ENCODE results near the gene KIF3B.
"Not testable (repeated sequence)": the region's sequence is repeated elsewhere in the genome, so short reads cannot be mapped to it uniquely, and the experiment has no call there.

The KIF3B gene

GRCh38 chr20:32278199-32278643, 770 bp downstream of the KIF3B start:
- TF ChIP-seq Cebpa-rat (IDR thresholded peaks at IDR 0.05) = no peak
- Histone ChIP-seq H3K9ac (peak overlapping the region; percentile 84), H3K9me3 (peaks cover 10% of the 10 kb centered on the region; the same call in 1 of the 2 replicates), H3K27me3 (no peaks in the 10 kb centered on the region), H3K4me1 (peaks cover 32% of the 10 kb centered on the region), H4K20me1 (no peaks in the 10 kb centered on the region), H3K27ac (peak overlapping the region; percentile 66; the same call in 1 of the 2 replicates), H3K36me3 (0 out of 2 replicates have a peak, but pooled peaks cover 8% of the 10 kb centered on the region), H3K4me2 (peak overlapping the region; percentile 87), H3K4me3 (peak overlapping the region; percentile 91)

GRCh38 chr20:32281711-32282110, 4.3 kb downstream of the KIF3B start:
- peaks cover 49% of the 10 kb centered on the region for H3K4me1 ChIP-seq
- H3K27ac ChIP-seq = no peak overlapping the region
- H4K20me1 ChIP-seq = no peaks in the 10 kb centered on the region
- no peak for TF ChIP-seq Cebpa-rat (IDR thresholded peaks at IDR 0.05)
- no peak overlapping the region for H3K4me3 ChIP-seq
- no peaks in the 10 kb centered on the region for H3K9me3 ChIP-seq
- no peaks in the 10 kb centered on the region for H3K27me3 ChIP-seq
- H3K9ac ChIP-seq = no peak overlapping the region
- 0 out of 2 replicates have a peak, but pooled peaks cover 8% of the 10 kb centered on the region for H3K36me3 ChIP-seq
- no peak overlapping the region for H3K4me2 ChIP-seq

- 0 out of 2 replicates have a peak, but pooled peaks cover 8% of the 10 kb centered on the region for H3K36me3 ChIP-seq
- no peak for TF ChIP-seq Cebpa-rat (IDR thresholded peaks at IDR 0.05)
These were observed 5.0 kb downstream of the KIF3B start for GRCh38 chr20:32282461-32282860.

GRCh38 chr20:32285082-32285620, 7.7 kb downstream of the KIF3B start:
- Histone ChIP-seq H3K9ac (no peak overlapping the region), H3K27ac (no peak overlapping the region), H3K4me2 (peak overlapping the region; percentile 57), H4K20me1 (no peaks in the 10 kb centered on the region), H3K27me3 (no peaks in the 10 kb centered on the region), H3K4me3 (no peak overlapping the region), H3K36me3 (peaks cover 14% of the 10 kb centered on the region; the same call in 1 of the 2 replicates), H3K9me3 (no peaks in the 10 kb centered on the region), H3K4me1 (peaks cover 33% of the 10 kb centered on the region)
- no peak for TF ChIP-seq Cebpa-rat (IDR thresholded peaks at IDR 0.05)

More at GRCh38 chr20:32282461-32282860, 5.0 kb downstream of the KIF3B start:
- Histone ChIP-seq H3K9me3 (no peaks in the 10 kb centered on the region), H3K4me1 (peaks cover 45% of the 10 kb centered on the region), H3K9ac (no peak overlapping the region; the same call in 1 of the 2 replicates), H3K27me3 (no peaks in the 10 kb centered on the region), H3K4me3 (no peak overlapping the region), H3K4me2 (0 out of 2 replicates have a peak overlapping the region, but pooled peaks have one; percentile 4), H4K20me1 (no peaks in the 10 kb centered on the region), H3K27ac (no peak overlapping the region)

- H3K4me3 ChIP-seq = no peak overlapping the region
- H3K36me3 ChIP-seq = peaks cover 16% of the 10 kb centered on the region; the same call in 1 of the 2 replicates
- H3K4me1 ChIP-seq = peaks cover 33% of the 10 kb centered on the region
- no peak overlapping the region for H3K9ac ChIP-seq
- H4K20me1 ChIP-seq = no peaks in the 10 kb centered on the region
- peak overlapping the region; percentile 57 for H3K4me2 ChIP-seq
- no peak for TF ChIP-seq Cebpa-rat (IDR thresholded peaks at IDR 0.05)
- H3K27me3 ChIP-seq = no peaks in the 10 kb centered on the region
- no peaks in the 10 kb centered on the region for H3K9me3 ChIP-seq
- no peak overlapping the region for H3K27ac ChIP-seq
These were observed 8.3 kb downstream of the KIF3B start for GRCh38 chr20:32285621-32286371.

- Histone ChIP-seq H3K4me2 (no peak overlapping the region), H3K36me3 (peaks cover 16% of the 10 kb centered on the region; the same call in 1 of the 2 replicates), H3K4me1 (peaks cover 24% of the 10 kb centered on the region), H3K9me3 (no peaks in the 10 kb centered on the region), H3K27me3 (no peaks in the 10 kb centered on the region), H3K4me3 (no peak overlapping the region), H3K9ac (no peak overlapping the region), H3K27ac (no peak overlapping the region), H4K20me1 (no peaks in the 10 kb centered on the region)
- TF ChIP-seq Cebpa-rat (IDR thresholded peaks at IDR 0.05) = no peak
These were observed 9.8 kb downstream of the KIF3B start for GRCh38 chr20:32287231-32287638.

- Histone ChIP-seq H4K20me1 (no peaks in the 10 kb centered on the region), H3K4me2 (no peak overlapping the region), H3K4me1 (peaks cover 19% of the 10 kb centered on the region), H3K9ac (no peak overlapping the region), H3K27me3 (no peaks in the 10 kb centered on the region), H3K4me3 (no peak overlapping the region), H3K36me3 (peaks cover 8% of the 10 kb centered on the region; the same call in 1 of the 2 replicates), H3K9me3 (no peaks in the 10 kb centered on the region), H3K27ac (no peak overlapping the region)
- TF ChIP-seq Cebpa-rat (IDR thresholded peaks at IDR 0.05) = no peak
These were observed 10.9 kb downstream of the KIF3B start for GRCh38 chr20:32288225-32288849.

- H3K9me3 ChIP-seq, H3K27me3 ChIP-seq, H3K4me3 ChIP-seq, H3K36me3 ChIP-seq, H3K4me2 ChIP-seq, H4K20me1 ChIP-seq, H3K9ac ChIP-seq, H3K27ac ChIP-seq: not testable (repeated sequence)
- peaks cover 19% of the 10 kb centered on the region for H3K4me1 ChIP-seq
These were observed 11.8 kb downstream of the KIF3B start for GRCh38 chr20:32289299-32289660.

- peaks cover 19% of the 10 kb centered on the region for H3K4me1 ChIP-seq
- no peak overlapping the region for H3K9ac ChIP-seq
- no peak overlapping the region for H3K4me2 ChIP-seq
- H3K4me3 ChIP-seq = no peak overlapping the region
- no peaks in the 10 kb centered on the region for H3K9me3 ChIP-seq
- H3K27ac ChIP-seq = no peak overlapping the region
- H3K36me3 ChIP-seq = peaks cover 8% of the 10 kb centered on the region; the same call in 1 of the 2 replicates
- H3K27me3 ChIP-seq = no peaks in the 10 kb centered on the region
- no peaks in the 10 kb centered on the region for H4K20me1 ChIP-seq
- TF ChIP-seq Cebpa-rat (IDR thresholded peaks at IDR 0.05) = no peak
These were observed 12.4 kb downstream of the KIF3B start for GRCh38 chr20:32289661-32290431.

Data from BLaER1 (cell line).